Type B pancreatic cell (in vitro differentiated cells): ENCODE data around the gene ERC2. TPM values are rescaled to one million over a fixed set of nuclear protein-coding genes. Genes with fewer than 3 reads are reported as not detected.
"Not testable (repeated sequence)": the region's sequence is repeated elsewhere in the genome, so short reads cannot be mapped to it uniquely, and the experiment has no call there.

Experiments used
- DNase-seq: peaks from one replicate; pipeline ENCODE4 v3.0.0; 2021; ENCODE audit warnings: mixed read lengths; ENCODE audit not compliant: unreplicated experiment; ENCODE audit errors: extremely low spot score
- H3K27ac Mint-ChIP-seq: 2 replicates; pipeline ENCODE4 v1.8.0; 2021; ENCODE audit warnings: mild to moderate bottlenecking, mixed read lengths
- H3K27me3 Mint-ChIP-seq: 2 replicates; pipeline ENCODE4 v1.8.0; 2021; ENCODE audit warnings: mixed read lengths
- H3K36me3 Mint-ChIP-seq: 2 replicates; pipeline ENCODE4 v1.8.0; 2021; ENCODE audit warnings: mixed read lengths
- H3K4me1 Mint-ChIP-seq: one replicate; pipeline ENCODE4 v1.8.0; 2021; ENCODE audit warnings: mixed read lengths; ENCODE audit not compliant: unreplicated experiment
- H3K4me3 Mint-ChIP-seq: 2 replicates; pipeline ENCODE4 v1.8.0; 2021; ENCODE audit warnings: mild to moderate bottlenecking, mixed read lengths
- H3K9me3 Mint-ChIP-seq: 2 replicates; pipeline ENCODE4 v1.8.0; 2021; ENCODE audit warnings: mixed read lengths
- total RNA-seq: library from RNA; stranded (reverse); gene quantifications from 2 replicates; pipeline ENCODE4 v1.2.1, GENCODE V29; 2021; ENCODE audit warnings: low replicate concordance
- TF ChIP-seq, protein P1 (sequence below): fragments of 200-600 bp; sonication (generic); conservative IDR thresholded peaks from 2 replicates; pipeline ENCODE4 v1.5.0; 2021; ENCODE audit warnings: antibody characterized with exemption, mild to moderate bottlenecking

ERC2 gene
- total RNA-seq, 1 donor from 2014 or later = 6.1 TPM

DNA sequence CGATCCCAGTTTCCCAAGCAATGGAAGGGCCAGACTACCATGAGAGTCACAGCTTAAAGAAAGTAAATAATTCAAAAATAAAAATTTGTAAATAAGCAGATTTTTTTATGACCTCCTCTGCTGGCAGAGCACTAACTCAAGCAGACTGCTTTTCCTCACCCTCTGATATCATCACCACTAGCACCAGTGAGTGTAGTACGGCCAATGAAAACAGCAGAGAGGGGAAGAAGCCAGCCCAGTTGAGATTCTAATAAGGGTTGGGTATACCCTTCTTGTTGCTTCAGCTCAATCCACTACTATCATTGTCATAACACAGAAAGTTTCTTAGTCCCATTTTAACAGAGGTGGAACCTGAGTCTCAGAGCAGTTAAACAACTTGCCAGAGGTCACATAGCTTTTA lies 193.1 kb downstream of the ERC2 start:
- TF ChIP-seq, protein P1, sequence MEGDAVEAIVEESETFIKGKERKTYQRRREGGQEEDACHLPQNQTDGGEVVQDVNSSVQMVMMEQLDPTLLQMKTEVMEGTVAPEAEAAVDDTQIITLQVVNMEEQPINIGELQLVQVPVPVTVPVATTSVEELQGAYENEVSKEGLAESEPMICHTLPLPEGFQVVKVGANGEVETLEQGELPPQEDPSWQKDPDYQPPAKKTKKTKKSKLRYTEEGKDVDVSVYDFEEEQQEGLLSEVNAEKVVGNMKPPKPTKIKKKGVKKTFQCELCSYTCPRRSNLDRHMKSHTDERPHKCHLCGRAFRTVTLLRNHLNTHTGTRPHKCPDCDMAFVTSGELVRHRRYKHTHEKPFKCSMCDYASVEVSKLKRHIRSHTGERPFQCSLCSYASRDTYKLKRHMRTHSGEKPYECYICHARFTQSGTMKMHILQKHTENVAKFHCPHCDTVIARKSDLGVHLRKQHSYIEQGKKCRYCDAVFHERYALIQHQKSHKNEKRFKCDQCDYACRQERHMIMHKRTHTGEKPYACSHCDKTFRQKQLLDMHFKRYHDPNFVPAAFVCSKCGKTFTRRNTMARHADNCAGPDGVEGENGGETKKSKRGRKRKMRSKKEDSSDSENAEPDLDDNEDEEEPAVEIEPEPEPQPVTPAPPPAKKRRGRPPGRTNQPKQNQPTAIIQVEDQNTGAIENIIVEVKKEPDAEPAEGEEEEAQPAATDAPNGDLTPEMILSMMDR = no peak
- no peak for DNase-seq
- H3K4me1 Mint-ChIP-seq = no peaks in the 10 kb centered on the region
- no peaks in the 10 kb centered on the region for H3K36me3 Mint-ChIP-seq
- H3K27me3 Mint-ChIP-seq = no peaks in the 10 kb centered on the region
- H3K27ac Mint-ChIP-seq = no peak overlapping the region
- H3K9me3 Mint-ChIP-seq = peaks cover 23% of the 10 kb centered on the region
- H3K4me3 Mint-ChIP-seq = no peak overlapping the region

DNA sequence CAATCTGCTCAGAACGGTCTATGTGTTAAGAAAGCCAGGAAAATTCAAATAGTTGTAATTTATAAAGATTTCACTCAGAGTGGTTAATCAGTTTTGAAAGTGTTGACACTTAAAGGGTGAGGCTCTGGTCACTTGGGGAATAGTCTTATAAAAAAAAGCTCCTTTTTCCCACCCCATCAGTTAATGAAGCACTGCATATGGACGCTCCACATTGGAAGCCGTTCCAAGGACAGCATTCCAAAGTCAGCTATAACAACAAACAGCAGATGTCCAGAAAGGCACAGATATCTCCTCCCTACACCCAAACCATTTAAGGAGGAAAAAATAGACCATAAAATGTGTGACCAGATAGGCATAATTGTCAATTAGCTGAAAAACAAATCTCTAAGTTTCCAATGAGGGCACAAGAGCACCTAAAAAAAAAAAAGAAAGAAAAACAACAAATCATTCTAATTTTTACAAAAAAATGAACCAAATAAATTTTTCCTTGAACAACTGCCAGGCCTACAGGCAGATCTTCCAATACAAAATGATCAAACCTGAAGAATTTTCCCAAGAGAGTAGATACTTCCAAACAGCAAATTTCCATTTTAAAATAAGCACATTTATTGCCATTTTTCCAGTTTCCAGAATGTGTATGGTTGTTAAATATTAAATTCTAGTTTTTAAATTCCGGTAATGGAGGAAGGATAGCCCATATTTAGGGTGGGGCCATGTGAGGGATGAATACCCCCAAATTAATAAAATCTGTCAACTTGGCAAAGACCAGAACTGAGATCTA lies 198.3 kb downstream of the ERC2 start:
- H3K4me3 Mint-ChIP-seq = no peak overlapping the region

DNA sequence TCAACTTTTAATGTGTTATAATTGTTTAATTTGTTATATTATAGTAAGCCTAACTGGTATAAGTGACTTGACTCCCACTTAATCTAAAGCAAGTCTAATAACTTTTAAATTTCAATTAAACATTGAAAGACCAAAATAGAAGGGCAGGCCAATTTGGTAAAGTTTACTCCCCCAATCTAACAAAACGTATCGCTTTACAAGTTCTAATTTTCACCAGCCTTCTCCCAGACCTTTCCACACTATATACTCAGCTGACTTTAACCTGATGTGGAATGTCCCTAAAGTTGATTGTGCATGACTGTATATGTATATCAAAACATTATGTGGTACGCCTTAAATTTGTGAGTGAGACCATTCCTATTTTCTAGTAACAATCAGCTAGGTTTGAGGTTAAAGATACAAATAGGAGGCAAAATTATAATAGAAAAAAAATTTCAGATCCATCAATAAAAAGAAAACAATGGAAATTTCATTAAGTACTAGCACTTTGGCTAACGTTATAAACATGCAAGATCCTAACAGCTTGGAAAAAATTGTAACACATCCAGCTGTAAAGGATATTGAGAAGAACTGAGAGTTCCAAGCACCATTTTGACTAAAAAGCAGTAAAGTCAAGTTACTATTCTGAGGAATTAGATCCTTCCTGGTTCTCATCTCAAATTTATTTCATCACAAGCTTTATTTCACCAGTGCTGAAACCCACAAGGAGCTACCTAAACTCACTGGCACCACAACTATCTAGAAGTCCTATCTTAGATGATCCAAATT lies 199.5 kb downstream of the ERC2 start:
- DNase-seq = no peak
- Mint-ChIP-seq H3K4me1 (no peaks in the 10 kb centered on the region), H3K36me3 (no peaks in the 10 kb centered on the region), H3K27me3 (no peaks in the 10 kb centered on the region), H3K4me3 (no peak overlapping the region), H3K27ac (no peak overlapping the region), H3K9me3 (peaks cover 13% of the 10 kb centered on the region)
- TF ChIP-seq, protein P1 = no peak

More for the DNA sequence above, 198.3 kb downstream of the ERC2 start:
- H3K27ac Mint-ChIP-seq = no peak overlapping the region
- H3K9me3 Mint-ChIP-seq = peaks cover 8% of the 10 kb centered on the region
- no peak for DNase-seq
- TF ChIP-seq, protein P1 = no peak
- no peaks in the 10 kb centered on the region for H3K27me3 Mint-ChIP-seq
- H3K36me3 Mint-ChIP-seq = no peaks in the 10 kb centered on the region
- no peaks in the 10 kb centered on the region for H3K4me1 Mint-ChIP-seq

DNA sequence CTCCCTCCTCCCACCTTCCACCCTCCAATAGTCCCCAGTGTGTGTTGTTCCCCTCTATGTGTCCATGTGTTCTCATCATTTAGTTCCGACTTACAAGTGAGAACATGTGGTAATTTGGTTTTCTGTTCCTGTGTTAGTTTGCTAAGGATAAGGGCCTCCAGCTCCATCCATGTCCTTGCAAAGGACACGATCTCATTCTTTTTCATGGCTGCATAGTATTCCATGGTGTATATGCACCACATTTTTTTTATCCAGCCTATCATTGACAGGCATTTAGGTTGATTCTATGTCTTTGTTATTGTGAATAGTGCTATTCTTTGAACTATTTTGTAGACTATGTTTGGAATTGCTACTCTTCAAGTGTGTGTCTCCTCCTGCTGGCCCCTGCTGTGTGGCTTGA lies 206.4 kb downstream of the ERC2 start:
- H3K36me3 Mint-ChIP-seq, H3K27ac Mint-ChIP-seq, H3K4me3 Mint-ChIP-seq, DNase-seq, H3K27me3 Mint-ChIP-seq, H3K9me3 Mint-ChIP-seq: not testable (repeated sequence)
- peaks cover 11% of the 10 kb centered on the region for H3K4me1 Mint-ChIP-seq

DNA sequence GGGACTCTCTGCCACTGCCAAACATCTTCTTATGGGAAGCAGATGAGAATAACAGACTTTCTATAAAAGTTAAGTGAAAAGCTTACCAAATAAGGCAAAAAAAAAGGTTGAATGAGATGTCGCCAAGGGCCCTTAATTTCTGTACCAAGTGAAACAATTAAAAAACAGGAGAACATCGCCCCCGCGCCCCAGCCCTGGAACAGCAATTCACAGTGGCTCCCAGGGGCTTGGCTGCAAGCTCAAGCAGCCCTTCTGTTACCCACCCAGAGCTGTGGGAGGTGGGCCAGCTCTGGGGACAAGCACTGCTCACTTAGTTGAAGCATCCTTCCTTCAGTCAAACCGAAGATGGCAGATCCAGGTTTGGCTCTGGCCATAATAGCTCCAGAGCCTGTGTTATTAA lies 208.0 kb downstream of the ERC2 start:
- H3K36me3 Mint-ChIP-seq = no peaks in the 10 kb centered on the region
- peaks cover 7% of the 10 kb centered on the region for H3K9me3 Mint-ChIP-seq
- H3K27me3 Mint-ChIP-seq = no peaks in the 10 kb centered on the region
- TF ChIP-seq, protein P1 = no peak
- peaks cover 15% of the 10 kb centered on the region for H3K4me1 Mint-ChIP-seq
- H3K27ac Mint-ChIP-seq = no peak overlapping the region
- no peak overlapping the region for H3K4me3 Mint-ChIP-seq
- DNase-seq = no peak

DNA sequence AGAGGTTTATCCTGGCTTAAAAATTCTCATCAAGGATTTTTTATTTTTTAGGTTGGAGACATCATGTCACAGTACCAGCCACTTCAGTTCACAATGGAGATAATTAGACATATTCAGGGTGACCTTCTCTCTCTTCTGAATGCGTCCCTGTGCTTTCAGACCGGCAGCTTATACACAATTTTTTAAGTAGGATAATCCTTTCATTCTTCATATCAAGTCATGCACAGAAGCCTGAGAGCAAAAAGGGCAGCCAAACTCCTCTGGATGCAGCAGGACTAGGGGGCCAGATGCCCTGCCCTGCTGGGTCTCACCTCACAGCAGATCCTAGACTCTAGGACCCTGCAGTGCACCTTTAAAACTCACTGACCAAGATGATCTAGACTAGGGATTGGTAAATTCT lies 210.4 kb downstream of the ERC2 start:
- Mint-ChIP-seq H3K4me1 (peaks cover 24% of the 10 kb centered on the region), H3K9me3 (no peaks in the 10 kb centered on the region), H3K27ac (no peak overlapping the region), H3K4me3 (no peak overlapping the region), H3K36me3 (no peaks in the 10 kb centered on the region), H3K27me3 (no peaks in the 10 kb centered on the region)
- DNase-seq = no peak
- TF ChIP-seq, protein P1 = no peak
